ACHN (cell line): ENCODE results near the gene TAF9B.
"Not testable (repeated sequence)": the region's sequence is repeated elsewhere in the genome, so short reads cannot be mapped to it uniquely, and the experiment has no call there.

Experiments
- DNase-seq: peaks from one replicate; pipeline ENCODE4 v3.0.0-alpha.2; 2015
- in situ Hi-C: cut with HindIII; loops from 2 replicates; pipeline ENCODE4 v1.10.0; 2017; ENCODE audit warnings: low sequenced_read_pairs, low pct_ligation_motif_present, low pct_unique_long_range_greater_than_20kb

The TAF9B gene

DNA sequence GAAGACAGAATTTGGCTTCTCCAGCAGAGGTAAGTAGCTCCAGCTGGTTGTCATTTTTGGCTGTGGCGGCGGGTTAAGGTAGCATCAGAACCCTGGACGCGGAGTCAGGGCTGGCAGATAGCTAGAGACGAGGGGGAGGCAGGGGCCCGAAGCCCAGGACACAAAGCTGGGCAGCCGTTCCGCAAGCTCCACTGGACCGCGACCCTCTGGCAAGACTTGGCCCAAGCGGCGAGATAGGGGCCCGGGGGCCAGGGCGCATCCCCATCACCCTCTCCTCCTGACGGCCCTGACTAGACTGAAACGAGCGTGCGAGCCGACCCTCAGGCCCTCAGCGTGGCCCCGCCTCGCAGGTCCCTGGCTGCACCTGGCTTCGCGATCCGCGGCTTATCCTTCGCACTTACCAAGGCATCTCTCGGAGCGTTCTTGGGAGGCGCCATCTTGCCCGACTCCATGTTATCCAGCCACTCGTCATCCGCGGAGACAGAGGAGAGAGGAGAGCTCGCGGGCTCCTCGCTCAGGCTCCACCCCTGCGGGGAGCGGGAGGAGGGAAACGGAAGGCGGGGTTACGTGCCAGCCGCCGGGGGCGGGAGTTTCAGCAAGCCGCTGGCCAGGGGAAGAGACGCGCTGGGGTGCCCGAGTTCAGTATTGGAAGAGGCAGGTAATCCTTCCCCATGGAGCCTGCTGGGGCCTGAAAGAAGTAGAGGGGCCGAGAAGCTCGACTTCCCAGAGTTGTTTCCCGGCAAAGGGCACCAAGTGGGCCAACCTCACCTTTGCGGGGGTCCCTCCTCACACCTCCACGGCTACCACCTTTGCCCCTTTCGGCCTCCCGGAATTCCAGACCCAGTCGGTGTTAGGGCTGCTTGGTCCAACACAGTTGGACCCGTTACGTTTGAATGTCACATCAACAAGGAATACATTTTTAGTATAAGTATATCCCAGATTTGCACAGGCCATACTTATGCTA, at the start of gene TAF9B:
TAF9B (minus strand) TSS at position 491 of the 964 bp plus-strand sequence; CDS start at position 452, 39 bp downstream.
- in situ Hi-C loops, result no loop called here
- DNase-seq, result peak; percentile 81

DNA sequence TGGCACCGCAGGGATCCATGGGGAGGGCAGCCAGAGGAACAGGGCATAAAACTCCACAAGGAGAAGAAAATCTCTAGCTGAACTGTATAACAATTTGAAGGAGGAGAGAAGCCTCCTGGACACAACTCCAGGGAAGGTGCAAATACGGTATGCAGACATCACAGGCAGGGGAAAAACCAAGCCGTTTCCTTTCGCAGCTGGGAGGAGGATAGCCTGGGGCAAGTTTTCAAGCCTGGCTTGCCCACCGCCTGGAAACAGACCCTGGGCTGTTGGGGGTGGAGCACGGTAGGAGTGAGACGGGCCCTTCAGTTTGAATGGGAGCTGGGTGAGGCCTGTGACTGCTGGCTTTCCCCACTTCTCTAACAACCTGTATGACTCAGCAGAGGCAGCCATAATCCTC, 43.4 kb upstream of the TAF9B start:
- no peak for DNase-seq

DNA sequence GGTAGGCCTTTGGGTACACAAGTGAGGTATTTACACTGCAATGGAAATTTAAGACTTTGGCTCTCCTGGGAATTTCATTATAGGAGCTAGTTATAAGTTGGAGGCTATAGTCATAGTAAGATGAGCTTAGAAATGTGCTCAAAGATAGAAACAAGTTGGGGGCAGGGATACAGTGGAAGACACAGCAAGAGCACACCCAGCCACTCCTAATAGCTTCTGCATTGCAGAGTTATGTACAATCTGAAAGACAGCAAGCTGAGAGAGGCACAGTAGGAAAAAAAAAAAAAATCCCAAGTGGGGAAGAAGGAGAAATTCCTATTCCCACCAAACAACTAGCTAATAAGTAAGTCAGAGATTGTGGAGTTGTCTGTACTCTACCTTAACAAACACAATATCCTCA, 41.9 kb upstream of the TAF9B start:
- in situ Hi-C loops, result no loop called here
- DNase-seq, result no peak

More for the DNA sequence above, 43.4 kb upstream of the TAF9B start:
- in situ Hi-C loops, result no loop called here

DNA sequence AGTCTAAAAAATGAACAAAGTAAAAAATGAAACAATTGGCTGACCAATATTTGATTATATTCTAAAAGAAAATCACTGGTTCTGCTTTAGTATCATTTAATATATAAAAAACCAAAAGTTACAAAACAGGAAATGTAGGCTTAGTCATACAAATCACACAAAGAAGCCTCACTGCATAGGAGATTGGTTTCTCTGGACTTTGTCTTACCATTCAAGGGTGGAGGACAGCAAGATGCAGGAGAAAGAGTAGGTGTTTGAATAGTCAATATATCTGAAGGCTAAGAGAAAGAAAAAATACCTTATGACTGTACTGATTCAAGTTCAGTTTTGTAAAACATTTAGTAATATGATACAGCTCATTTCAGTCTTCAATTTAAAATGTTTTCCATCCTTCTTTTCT, 28.6 kb upstream of the TAF9B start:
- in situ Hi-C loops, result no loop called here
- no peak for DNase-seq

GRCh38 chrX:78165425-78165824, 26.0 kb upstream of the TAF9B start:
- in situ Hi-C loops, result no loop called here
- DNase-seq, result no peak

- in situ Hi-C loops, DNase-seq: not testable (repeated sequence)
Measured at GRCh38 chrX:78163175-78163574, 23.7 kb upstream of the TAF9B start.

DNA sequence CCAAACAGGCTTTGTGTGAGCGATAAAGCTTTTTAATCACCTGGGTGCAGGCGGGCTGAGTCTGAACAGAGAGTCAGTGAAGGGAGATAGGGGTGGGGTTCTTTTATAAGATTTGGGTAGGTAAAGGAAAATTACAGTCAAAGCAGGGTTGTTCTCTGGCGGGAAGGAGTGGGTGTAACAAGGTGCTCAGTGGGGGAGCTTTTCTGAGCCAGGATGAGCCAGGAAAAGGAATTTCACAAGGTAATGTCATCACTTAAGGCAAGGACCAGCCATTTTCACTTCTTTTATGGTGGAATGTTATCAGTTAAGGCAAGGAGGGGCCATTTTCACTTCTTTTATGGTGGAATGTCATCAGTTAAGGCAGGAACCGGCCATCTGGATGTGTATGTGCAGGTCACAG, 21.3 kb upstream of the TAF9B start:
- DNase-seq, in situ Hi-C loops: not testable (repeated sequence)

GRCh38 chrX:78157846-78158245, 18.4 kb upstream of the TAF9B start:
- DNase-seq, in situ Hi-C loops: not testable (repeated sequence)

- DNase-seq, in situ Hi-C loops: not testable (repeated sequence)
Measured at GRCh38 chrX:78157373-78157772, 17.9 kb upstream of the TAF9B start.

DNA sequence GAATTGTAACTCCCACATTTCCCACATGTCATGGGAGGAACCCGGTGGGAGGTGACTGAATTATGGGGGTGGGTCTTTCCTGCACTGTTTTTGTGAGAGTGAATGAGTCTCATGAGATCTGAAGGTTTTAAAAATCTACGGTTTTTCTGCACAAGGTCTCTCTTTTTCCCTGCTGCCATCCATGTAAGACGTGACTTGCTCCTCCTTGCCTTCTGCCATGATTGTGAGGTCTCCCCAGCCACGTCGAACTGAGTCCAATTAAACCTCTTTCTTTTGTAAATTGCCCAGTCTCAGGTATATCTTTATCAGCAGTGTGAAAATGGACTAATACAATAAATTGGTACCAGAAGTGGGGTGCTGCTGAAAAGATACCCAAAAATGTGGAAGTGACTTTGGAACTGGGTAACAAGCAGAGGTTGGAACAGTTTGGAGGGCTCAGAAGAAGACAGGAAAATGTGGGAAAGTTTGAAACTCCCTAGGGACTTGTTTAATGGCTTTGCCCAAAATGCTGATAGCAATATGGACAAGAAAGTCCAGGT, 7.6 kb upstream of the TAF9B start:
- in situ Hi-C loops, DNase-seq: not testable (repeated sequence)

DNA sequence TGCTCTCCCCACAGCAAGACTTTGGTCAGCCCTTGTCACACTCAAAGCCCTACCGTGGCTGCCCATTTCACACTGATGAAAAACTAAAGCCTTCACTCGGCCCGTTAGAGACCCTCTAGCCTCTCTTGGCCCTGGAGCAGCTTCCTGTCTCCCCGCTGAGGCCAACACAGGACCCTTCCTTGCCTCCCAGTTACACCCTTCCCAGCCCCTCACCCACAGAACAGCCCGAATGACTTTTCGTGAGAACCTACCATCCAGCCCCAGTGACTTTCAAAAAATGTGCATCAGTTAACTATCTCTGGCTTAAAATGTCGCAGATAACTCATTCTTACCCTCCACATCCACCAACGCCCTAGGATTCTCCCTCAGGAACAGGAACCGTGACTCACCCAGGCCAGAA, 756 bp upstream of the TAF9B start:
- in situ Hi-C loops, result no loop called here
- DNase-seq, result no peak

GRCh38 chrX:78133238-78133960, 6.1 kb downstream of the TAF9B start:
- in situ Hi-C loops, result no loop called here

GRCh38 chrX:78131117-78131516, 8.3 kb downstream of the TAF9B start:
- DNase-seq, result no peak
- in situ Hi-C loops, result no loop called here

More at GRCh38 chrX:78133238-78133960, 6.1 kb downstream of the TAF9B start:
- no peak for DNase-seq

- in situ Hi-C loops, result no loop called here
- DNase-seq, result no peak
Measured at GRCh38 chrX:78130396-78130795, 9.1 kb downstream of the TAF9B start.

GRCh38 chrX:78129714-78130113, 9.7 kb downstream of the TAF9B start:
- no peak for DNase-seq
- in situ Hi-C loops, result no loop called here

- in situ Hi-C loops, DNase-seq: not testable (repeated sequence)
Measured at GRCh38 chrX:78125781-78126180, 13.7 kb downstream of the TAF9B start.

DNA sequence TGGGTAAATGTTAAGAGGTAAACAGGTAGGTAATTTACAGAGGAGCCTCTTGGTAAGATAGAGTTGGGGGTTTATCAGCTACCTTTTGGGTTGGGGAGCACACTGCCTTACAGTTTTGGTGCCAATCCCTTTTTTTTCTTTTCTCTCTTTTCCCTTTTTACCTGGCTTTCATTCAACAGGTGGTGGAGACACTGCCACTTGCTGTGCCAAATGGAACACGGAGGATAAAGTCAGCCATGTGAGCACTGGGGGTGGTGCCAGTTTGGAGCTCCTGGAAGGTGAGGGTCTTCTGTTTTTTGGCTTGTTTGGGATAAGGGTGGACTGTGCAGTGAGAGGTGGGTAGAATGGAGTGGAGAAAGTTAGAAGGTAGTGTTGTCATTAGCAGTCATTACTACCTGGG, 14.3 kb downstream of the TAF9B start:
- DNase-seq, result no peak
- in situ Hi-C loops, result no loop called here

GRCh38 chrX:78124307-78124706, 15.1 kb downstream of the TAF9B start:
- DNase-seq, result no peak
- in situ Hi-C loops, result no loop called here

DNA sequence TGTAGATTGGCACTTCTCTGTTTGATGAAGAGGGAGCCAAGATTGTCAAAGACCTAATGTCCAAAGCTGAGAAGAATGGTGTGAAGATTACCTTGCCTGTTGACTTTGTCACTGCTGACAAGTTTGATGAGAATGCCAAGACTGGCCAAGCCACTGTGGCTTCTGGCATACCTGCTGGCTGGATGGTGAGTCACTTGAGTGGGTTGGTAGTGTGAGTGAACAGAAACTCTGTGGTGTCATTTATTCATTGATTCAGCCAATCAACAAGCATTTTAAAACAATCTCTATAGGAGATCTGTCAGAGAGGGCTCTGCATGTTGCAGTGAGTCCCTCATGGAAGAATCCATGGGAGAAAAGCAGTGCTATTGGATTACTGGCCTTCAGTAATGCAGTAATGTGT, 16.3 kb downstream of the TAF9B start:
- DNase-seq, result peak; percentile 45
- in situ Hi-C loops, result no loop called here
